Neural cell (in vitro differentiated cells): Measurements from ENCODE around the gene SPINK7. TPM values are rescaled to one million over a fixed set of nuclear protein-coding genes. Genes with fewer than 3 reads are reported as not detected.

Source experiments
- H2AFZ ChIP-seq: fragments of 200-600, 300-800 bp; sonication (generic), shearing (Covaris generic); 2 replicates; pipeline ENCODE4 v1.6.0; 2014; ENCODE audit warnings: low read depth, mild to moderate bottlenecking, antibody characterized with exemption, low read length, moderate library complexity
- H3F3A ChIP-seq: fragments of 200-600 bp; shearing (Covaris generic); 2 replicates; pipeline ENCODE4 v1.6.1; 2016; ENCODE audit warnings: mild to moderate bottlenecking, moderate library complexity, mixed read lengths, antibody characterized with exemption, low read length; ENCODE audit not compliant: insufficient read depth, poor library complexity, severe bottlenecking
- H3K27ac ChIP-seq: fragments of 200-600, 300-800 bp; sonication (generic), shearing (Covaris generic); 2 replicates; pipeline ENCODE4 v1.5.1; 2014; ENCODE audit warnings: mild to moderate bottlenecking, low read length, moderate library complexity
- H3K27me3 ChIP-seq: fragments of 300-800, 200-600 bp; sonication (generic), shearing (Covaris generic); 2 replicates; pipeline ENCODE4 v1.6.0; 2014; ENCODE audit warnings: mild to moderate bottlenecking, low read depth, low read length, moderate library complexity; ENCODE audit not compliant: insufficient read depth
- H3K36me3 ChIP-seq: fragments of 300-800, 200-600 bp; sonication (generic), shearing (Covaris generic); 2 replicates; pipeline ENCODE4 v1.5.1; 2014; ENCODE audit warnings: mild to moderate bottlenecking, antibody characterized with exemption, low read length, moderate library complexity; ENCODE audit not compliant: insufficient read depth
- H3K4me2 ChIP-seq: fragments of 300-800, 200-600 bp; sonication (generic), shearing (Covaris generic); 2 replicates; pipeline ENCODE4 v1.6.0; 2014; ENCODE audit warnings: mild to moderate bottlenecking, low read length
- H3K4me3 ChIP-seq: fragments of 300-800, 200-600 bp; sonication (generic), shearing (Covaris generic); 2 replicates; pipeline ENCODE4 v1.5.1; 2014; ENCODE audit warnings: mild to moderate bottlenecking, low read length, moderate library complexity
- H3K79me2 ChIP-seq: fragments of 200-600 bp; shearing (Covaris generic); replicated peaks from 2 replicates; pipeline ENCODE4 v1.6.0; 2014; ENCODE audit warnings: mild to moderate bottlenecking, low read length, moderate library complexity; ENCODE audit not compliant: insufficient read depth
- H3K9ac ChIP-seq: fragments of 300-800, 200-600 bp; sonication (generic), shearing (Covaris generic); 2 replicates; pipeline ENCODE4 v1.6.1; 2016; ENCODE audit warnings: mild to moderate bottlenecking, low read length, mixed read lengths
- H3K9me2 ChIP-seq: fragments of 200-600 bp; shearing (Covaris generic); 2 replicates; pipeline ENCODE4 v1.6.1; 2016; ENCODE audit warnings: mild to moderate bottlenecking, low read length, mixed read lengths; ENCODE audit not compliant: insufficient read depth
- H3K9me3 ChIP-seq: fragments of 200-600, 300-800 bp; sonication (generic), shearing (Covaris generic); 2 replicates; pipeline ENCODE4 v1.6.1; 2016; ENCODE audit warnings: mild to moderate bottlenecking, mixed run types, low read length, moderate library complexity, mixed read lengths
- H4K20me1 ChIP-seq: fragments of 200-600 bp; shearing (Covaris generic); 2 replicates; pipeline ENCODE4 v1.6.1; 2016; ENCODE audit warnings: mild to moderate bottlenecking, mixed run types; ENCODE audit not compliant: insufficient read depth
- EP300 ChIP-seq: fragments of 450-650 bp; conservative IDR thresholded peaks from 2 replicates; pipeline ENCODE4 v1.6.1; 2014; ENCODE audit warnings: antibody characterized with exemption, mild to moderate bottlenecking, moderate library complexity; ENCODE audit not compliant: poor library complexity, severe bottlenecking
- EZH2 ChIP-seq: fragments of 200-600, 300-800 bp; shearing (Covaris generic), sonication (generic); IDR thresholded peaks from 2 replicates; pipeline ENCODE4 v1.6.1; 2014; ENCODE audit warnings: antibody characterized with exemption, low read length, borderline replicate concordance, mild to moderate bottlenecking; ENCODE audit not compliant: insufficient read depth, poor library complexity, severe bottlenecking
- MXI1 ChIP-seq: fragments of 450-650 bp; conservative IDR thresholded peaks from 2 replicates; pipeline ENCODE4 v1.6.1; 2014; ENCODE audit warnings: antibody characterized with exemption, mild to moderate bottlenecking; ENCODE audit not compliant: poor library complexity, severe bottlenecking
- POLR2AphosphoS5 ChIP-seq: IDR thresholded peaks from 2 replicates; pipeline ENCODE4 v1.6.1; 2012
- RAD21 ChIP-seq: fragments of 450-650 bp; conservative IDR thresholded peaks from 2 replicates; pipeline ENCODE4 v1.6.1; 2014; ENCODE audit warnings: antibody characterized with exemption, mild to moderate bottlenecking, moderate library complexity
- SMC3 ChIP-seq: fragments of 450-650 bp; conservative IDR thresholded peaks from 2 replicates; pipeline ENCODE4 v1.6.1; 2014; ENCODE audit warnings: antibody characterized with exemption, mild to moderate bottlenecking, moderate library complexity; ENCODE audit not compliant: poor library complexity
- TAF1 ChIP-seq: IDR thresholded peaks from 2 replicates; pipeline ENCODE4 v1.6.1; 2012; ENCODE audit warnings: low read depth
- polyA plus RNA-seq: library from polyadenylated mRNA; depleted of rRNA; stranded (reverse); fragments of >200 nt; gene quantifications from 2 replicates; pipeline ENCODE4 v1.2.3, GENCODE V29; 2014
- TF ChIP-seq, protein P1 (sequence below): IDR thresholded peaks from 2 replicates; pipeline ENCODE4 v1.6.1; 2012; ENCODE audit warnings: borderline replicate concordance
- TF ChIP-seq, protein P2 (sequence below): fragments of 450-650 bp; IDR thresholded peaks from 2 replicates; pipeline ENCODE4 v1.5.1; 2014; ENCODE audit warnings: antibody characterized with exemption, mild to moderate bottlenecking, moderate library complexity; ENCODE audit not compliant: poor library complexity, severe bottlenecking

The SPINK7 gene
- polyA plus RNA-seq, 1 donor from 2014 or later, result not detected

DNA sequence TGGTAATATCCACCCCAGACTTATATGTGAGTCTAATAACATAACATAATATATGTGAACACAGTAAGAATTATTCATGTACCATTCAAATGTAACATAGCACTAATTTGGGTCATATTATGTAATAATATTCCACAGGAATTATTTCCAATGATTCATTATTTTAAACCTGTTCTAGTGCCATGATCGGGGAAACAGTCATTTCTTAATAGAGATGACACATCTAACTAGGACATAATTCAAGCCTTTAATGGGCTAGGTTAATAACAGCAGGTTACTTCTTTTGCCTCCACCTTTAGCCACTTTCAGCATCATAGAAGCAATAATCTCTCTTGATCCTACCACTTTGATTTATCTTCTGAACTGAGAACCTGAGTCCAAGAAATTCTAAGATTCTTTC lies 35.5 kb downstream of the SPINK7 start:
- Histone ChIP-seq H3K9me3 (no peaks in the 10 kb centered on the region), H2AFZ (no peak overlapping the region), H3K4me2 (no peak overlapping the region), H3K36me3 (no peaks in the 10 kb centered on the region), H3K79me2 (no peaks in the 10 kb centered on the region), H3K4me3 (no peak overlapping the region), H3K9ac (no peak overlapping the region), H3K9me2 (no peaks in the 10 kb centered on the region), H3K27ac (no peak overlapping the region), H4K20me1 (no peaks in the 10 kb centered on the region), H3K27me3 (no peaks in the 10 kb centered on the region), H3F3A (no peaks in the 10 kb centered on the region)
- TF ChIP-seq, protein P1, sequence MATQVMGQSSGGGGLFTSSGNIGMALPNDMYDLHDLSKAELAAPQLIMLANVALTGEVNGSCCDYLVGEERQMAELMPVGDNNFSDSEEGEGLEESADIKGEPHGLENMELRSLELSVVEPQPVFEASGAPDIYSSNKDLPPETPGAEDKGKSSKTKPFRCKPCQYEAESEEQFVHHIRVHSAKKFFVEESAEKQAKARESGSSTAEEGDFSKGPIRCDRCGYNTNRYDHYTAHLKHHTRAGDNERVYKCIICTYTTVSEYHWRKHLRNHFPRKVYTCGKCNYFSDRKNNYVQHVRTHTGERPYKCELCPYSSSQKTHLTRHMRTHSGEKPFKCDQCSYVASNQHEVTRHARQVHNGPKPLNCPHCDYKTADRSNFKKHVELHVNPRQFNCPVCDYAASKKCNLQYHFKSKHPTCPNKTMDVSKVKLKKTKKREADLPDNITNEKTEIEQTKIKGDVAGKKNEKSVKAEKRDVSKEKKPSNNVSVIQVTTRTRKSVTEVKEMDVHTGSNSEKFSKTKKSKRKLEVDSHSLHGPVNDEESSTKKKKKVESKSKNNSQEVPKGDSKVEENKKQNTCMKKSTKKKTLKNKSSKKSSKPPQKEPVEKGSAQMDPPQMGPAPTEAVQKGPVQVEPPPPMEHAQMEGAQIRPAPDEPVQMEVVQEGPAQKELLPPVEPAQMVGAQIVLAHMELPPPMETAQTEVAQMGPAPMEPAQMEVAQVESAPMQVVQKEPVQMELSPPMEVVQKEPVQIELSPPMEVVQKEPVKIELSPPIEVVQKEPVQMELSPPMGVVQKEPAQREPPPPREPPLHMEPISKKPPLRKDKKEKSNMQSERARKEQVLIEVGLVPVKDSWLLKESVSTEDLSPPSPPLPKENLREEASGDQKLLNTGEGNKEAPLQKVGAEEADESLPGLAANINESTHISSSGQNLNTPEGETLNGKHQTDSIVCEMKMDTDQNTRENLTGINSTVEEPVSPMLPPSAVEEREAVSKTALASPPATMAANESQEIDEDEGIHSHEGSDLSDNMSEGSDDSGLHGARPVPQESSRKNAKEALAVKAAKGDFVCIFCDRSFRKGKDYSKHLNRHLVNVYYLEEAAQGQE, result no peak
- TF ChIP-seq MXI1 (no peak), RAD21 (no peak), POLR2AphosphoS5 (no peak), TAF1 (no peak), EZH2 (no peak), EP300 (no peak), SMC3 (no peak)
- TF ChIP-seq, protein P2, sequence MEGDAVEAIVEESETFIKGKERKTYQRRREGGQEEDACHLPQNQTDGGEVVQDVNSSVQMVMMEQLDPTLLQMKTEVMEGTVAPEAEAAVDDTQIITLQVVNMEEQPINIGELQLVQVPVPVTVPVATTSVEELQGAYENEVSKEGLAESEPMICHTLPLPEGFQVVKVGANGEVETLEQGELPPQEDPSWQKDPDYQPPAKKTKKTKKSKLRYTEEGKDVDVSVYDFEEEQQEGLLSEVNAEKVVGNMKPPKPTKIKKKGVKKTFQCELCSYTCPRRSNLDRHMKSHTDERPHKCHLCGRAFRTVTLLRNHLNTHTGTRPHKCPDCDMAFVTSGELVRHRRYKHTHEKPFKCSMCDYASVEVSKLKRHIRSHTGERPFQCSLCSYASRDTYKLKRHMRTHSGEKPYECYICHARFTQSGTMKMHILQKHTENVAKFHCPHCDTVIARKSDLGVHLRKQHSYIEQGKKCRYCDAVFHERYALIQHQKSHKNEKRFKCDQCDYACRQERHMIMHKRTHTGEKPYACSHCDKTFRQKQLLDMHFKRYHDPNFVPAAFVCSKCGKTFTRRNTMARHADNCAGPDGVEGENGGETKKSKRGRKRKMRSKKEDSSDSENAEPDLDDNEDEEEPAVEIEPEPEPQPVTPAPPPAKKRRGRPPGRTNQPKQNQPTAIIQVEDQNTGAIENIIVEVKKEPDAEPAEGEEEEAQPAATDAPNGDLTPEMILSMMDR, result no peak

DNA sequence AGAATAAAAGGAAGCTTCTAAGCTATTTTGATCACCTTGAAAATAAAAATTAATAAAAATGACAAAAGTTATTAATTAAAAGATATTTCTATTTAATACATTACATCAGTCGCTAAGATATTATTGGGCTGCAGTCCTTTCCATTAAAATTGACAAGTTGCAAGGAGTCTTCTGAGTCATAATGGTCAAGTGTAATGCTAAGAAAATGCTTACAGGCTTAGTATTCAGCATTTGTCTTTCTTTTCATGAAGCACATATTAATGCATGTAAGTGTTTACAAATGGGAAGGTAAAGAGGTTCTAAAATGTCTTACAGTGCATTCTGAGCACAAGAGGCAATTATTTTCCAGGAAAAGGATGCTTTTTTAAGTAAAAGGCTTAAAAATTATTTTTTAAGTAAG lies 40.5 kb downstream of the SPINK7 start:
- no peaks in the 10 kb centered on the region for H3K79me2 ChIP-seq
- no peak overlapping the region for H3K27ac ChIP-seq
- no peak overlapping the region for H3K4me3 ChIP-seq
- no peaks in the 10 kb centered on the region for H3K27me3 ChIP-seq
- no peaks in the 10 kb centered on the region for H4K20me1 ChIP-seq
- no peaks in the 10 kb centered on the region for H3K36me3 ChIP-seq
- no peaks in the 10 kb centered on the region for H3K9me3 ChIP-seq
- H3K9me2 ChIP-seq, result no peaks in the 10 kb centered on the region
- no peak overlapping the region for H3K9ac ChIP-seq
- no peak overlapping the region for H3K4me2 ChIP-seq
- no peaks in the 10 kb centered on the region for H3F3A ChIP-seq
- H2AFZ ChIP-seq, result no peak overlapping the region
- TF ChIP-seq POLR2AphosphoS5 (no peak), TAF1 (no peak), RAD21 (no peak), EZH2 (no peak), SMC3 (no peak), EP300 (no peak), MXI1 (no peak)
- TF ChIP-seq, protein P2, result no peak
- TF ChIP-seq, protein P1, result no peak
